NCI-H1694 (cell line): ENCODE results near the gene SELENOS.
"Not testable (repeated sequence)": the region's sequence is repeated elsewhere in the genome, so short reads cannot be mapped to it uniquely, and the experiment has no call there.

Source experiments
- DNase-seq: peaks from one replicate; lab custom pipeline; 2025; lab: John Stamatoyannopoulos, UW

Gene SELENOS

DNA sequence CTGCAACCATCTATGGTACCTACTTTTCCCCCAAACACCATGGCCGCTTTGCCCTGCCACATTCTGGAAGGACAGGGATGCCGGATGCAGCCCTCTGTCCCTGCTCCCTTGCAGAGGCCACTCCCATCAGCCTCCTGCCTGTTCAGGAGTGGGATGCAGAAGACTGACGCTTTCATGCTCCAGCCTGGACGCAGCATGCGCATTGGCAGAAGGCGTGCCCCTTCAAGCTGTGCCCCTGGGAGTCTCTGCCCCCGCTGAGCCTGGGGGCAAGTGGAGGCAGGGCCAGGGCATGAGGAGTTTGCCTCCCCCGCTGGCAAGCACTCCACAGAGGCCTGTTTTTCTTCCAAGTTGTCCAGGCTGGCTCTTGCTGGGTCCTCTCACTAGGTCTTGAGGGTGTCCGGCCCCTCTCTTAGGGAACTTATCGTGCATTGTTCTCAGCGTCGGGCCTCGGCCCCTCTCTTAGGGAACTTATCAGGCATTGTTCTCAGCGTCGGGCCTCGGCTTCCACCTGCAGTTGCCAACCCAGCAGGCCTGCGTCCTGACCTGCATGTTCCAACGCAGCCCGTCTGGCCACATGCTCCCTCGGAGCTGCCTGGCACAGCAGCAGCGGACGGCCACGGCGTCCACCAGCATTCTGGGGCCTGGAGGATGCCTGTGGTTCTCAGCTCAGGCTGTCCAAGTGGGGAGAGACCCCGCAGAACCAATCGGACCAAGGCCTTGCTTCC lies 32.3 kb upstream of the SELENOS start:
- DNase-seq, result no peak

- no peak for DNase-seq
Measured at GRCh38 chr15:101308604-101309435, 31.5 kb upstream of the SELENOS start.

- no peak for DNase-seq
Measured at GRCh38 chr15:101307897-101308603, 30.8 kb upstream of the SELENOS start.

DNA sequence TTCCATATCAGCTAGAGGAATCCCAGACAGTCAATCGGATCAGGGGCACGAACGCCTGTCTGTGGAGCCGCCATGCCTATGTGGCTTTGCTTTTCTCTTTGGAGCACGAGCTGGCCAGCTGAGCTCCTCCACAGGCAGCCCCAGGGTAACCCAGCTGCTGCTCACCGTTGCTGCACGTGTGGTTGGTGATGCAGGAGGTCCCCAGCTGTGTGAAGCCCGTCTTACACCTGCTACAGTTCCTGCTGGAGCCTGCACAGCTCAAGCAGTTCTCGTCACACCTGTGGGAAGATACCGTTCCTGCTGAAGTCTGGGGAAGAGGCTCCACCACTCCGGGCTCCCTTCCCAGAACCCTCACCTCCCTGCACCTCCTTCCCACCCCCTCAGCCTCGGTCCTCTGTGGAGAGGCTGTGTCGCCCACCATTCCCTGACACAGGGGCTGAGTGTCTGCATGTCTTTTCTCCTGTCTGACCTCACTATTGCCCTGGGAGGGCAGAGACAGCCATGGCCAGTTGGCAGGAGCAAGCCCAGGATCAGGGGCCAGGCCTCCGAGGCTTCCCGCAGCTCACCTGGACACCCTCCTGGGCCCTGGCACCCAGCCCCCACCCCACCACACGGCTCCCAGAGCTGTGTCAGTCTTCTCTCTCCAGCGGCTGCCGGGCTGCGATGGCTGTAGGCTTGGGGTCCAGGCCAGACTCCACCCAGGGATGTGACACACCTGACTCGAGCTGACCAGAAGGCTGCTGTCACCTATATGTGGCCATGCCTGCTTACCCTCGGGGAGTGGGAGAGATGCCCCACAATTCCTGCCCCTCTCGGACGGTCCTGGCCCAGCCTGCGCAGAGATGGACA lies 30.0 kb upstream of the SELENOS start:
- DNase-seq, result no peak

DNA sequence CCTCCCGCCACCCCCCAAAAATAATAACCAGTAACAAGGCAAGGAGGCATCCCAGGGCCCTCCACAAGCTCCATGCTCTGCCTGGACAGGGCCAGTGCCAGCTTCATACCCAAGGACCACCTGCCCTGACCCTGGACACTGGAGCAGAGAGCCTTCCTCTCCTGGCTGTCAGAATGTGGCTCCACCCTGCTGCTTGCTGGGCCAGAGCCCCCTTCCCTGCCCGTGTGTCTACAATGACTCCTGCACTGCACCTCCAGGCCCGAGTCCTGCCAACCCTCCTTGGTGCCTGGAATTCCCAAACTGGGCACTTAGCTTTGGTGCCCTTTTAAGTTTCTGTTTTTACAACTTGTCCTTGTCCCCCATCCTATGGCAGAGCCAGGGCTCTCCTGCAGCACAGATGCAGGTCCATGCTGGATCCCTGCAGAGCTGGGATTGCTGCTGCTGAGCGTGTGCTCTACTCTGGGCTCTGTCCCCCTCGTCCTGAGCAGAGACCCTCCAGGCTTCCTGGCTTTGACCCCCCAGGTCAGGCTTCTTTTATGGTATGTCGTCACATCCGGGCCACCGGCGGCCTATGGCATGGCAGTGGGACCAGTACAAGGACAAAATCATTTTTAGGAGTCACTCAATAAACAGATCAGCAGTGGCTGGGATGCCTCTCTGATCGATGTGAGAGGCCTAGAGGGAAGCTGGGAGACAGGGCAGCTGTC lies 29.2 kb upstream of the SELENOS start:
- DNase-seq, result no peak

DNA sequence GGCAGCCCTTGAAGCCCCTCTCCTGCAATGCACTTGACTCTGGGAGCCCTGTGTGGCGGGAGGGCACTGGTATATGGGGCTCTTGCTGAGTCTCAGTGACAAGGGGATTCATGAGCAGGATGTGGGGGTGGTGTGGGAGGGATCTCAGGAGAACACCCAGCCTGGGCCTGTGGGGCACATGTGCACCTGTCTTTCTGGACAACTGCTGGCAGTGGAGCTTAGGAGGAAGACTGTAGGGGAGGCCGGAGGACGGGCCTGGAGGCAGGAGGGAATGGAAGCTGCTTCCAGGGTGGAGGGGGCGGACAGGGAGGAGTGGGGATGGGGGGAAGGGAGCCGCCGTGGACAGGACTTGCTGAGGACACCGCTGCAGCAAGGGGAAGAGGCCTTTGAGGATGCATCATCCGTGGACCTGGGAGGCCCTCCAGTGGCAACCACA lies 28.6 kb upstream of the SELENOS start:
- DNase-seq, result no peak

- DNase-seq, result no peak
Measured at GRCh38 chr15:101303408-101303807, 26.1 kb upstream of the SELENOS start.

GRCh38 chr15:101296418-101297405 lies 19.4 kb upstream of the SELENOS start:
- no peak for DNase-seq

- no peak for DNase-seq
Measured at GRCh38 chr15:101295607-101296161, 18.4 kb upstream of the SELENOS start.

- peak; percentile 84 for DNase-seq
Measured at GRCh38 chr15:101294731-101295606, 17.7 kb upstream of the SELENOS start, which contains the start of gene SNRPA1. TSS of gene SNRPA1 (minus strand) at chr15:101295248. CDS start at chr15:101295178, 70 bp downstream.

DNA sequence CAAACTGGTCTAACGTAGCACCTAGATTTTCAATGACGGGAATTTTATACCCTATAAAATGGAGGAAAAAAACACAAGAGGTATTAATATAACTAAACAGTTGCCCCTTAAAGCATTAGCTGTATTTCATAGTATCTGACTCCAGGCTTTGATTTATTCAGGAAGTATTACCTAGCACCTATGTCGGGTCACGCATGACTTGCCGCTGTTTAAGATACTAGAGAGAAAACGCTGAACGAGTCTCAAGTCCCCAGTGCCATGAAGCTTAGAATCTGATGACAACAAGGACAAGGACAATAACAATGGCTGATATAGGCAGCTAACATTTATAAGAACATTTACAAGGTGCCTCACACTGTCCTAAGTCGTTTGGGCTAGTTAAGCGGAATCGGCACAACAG lies 15.8 kb upstream of the SELENOS start:
- DNase-seq, result no peak

DNA sequence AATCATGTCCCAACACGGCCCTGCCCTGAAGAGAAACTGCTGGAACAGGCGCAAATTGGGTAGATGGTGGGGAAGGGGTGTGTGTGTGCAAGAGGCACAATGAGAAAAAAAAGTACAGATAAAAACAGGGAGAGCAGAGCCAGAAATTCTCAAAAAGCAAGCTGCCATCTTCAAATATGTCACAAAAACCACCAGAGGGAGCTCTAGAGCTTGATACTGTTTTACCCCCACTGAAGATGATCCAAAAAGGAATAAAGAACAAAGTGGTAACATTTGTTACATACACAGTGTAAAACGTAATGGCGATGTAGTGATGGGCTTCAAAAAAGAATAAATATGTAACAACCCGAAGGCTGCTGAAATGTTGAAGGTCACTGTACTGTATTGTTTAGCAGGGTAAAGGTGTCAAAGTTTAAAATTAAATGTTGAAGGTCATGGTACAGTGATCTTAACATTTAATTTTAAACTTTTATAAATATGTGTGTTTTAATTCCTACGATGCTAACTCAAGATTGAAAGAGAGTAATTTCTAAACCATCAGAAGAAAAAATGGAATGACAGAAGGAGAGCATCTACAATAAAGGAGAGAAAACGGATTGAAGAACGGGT lies 11.7 kb upstream of the SELENOS start:
- peak; percentile 26 for DNase-seq

- DNase-seq, result not testable (repeated sequence)
Measured at GRCh38 chr15:101287342-101287741, 10.1 kb upstream of the SELENOS start.

DNA sequence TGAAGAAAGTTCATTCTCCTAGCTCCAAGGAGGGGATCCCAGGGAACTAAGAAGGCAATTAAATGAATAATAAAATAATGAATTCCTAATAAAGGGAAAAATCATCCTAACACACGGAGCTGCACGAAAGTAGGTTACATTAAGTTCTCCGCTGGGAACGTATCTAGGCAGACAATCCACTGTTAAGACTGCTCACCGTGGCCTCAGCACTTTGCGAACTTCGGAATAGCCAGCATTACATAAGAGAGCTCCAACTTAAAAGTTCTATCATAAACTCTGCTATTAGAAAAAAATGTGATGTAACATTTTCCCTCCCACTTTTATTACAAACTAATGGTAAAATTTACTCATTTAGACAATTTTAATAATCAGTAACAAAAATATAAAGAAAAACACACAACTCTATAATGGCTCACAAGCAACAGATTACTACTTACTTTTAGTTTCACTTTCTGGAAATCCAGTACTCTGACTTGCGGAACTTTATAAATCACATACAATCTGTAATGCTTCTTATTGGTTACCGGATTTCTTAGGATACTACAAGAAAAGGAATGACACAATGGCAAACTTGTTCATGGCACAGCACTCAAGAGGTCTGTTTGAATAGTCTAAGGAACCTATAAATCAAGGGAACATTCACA lies 9.3 kb upstream of the SELENOS start:
- no peak for DNase-seq

DNA sequence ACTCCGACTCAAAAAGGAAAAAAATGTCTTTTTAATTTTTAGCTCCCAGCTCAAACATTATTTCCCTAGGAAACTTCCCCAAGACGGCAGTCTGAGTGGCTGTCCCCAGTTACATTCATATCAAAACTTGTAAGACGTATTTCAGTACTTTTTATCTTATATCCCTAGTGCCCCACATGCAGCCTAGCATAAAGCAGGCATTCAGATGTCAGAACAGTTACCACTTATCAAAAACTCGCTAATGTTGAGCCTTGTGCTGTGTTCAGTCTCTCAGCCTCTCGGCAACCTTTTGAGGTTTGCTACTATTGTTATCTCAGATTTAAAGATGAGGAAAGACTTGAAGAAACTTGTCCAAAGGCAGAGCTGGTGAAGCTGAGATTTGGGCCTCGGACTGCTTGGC lies 6.6 kb upstream of the SELENOS start:
- no peak for DNase-seq

DNA sequence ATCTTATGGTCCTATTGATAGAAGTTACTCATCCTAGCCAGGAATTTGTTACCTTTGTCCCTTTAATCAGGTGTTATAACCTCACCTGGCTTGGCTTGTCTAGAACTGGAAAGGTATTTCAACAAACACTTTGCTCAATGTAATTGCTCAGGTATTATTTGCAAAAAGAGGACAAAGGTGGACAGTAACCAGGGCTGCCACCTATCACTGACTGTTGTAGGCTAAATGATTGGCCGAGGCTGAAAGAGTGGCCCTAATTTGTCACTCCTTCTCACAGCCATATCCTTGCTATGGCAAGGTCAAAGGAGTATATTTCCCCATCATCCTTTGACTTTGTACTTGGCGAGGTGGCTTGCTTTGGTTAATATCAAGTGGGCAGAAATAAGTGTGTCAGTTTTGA lies 2.7 kb upstream of the SELENOS start:
- no peak for DNase-seq

DNA sequence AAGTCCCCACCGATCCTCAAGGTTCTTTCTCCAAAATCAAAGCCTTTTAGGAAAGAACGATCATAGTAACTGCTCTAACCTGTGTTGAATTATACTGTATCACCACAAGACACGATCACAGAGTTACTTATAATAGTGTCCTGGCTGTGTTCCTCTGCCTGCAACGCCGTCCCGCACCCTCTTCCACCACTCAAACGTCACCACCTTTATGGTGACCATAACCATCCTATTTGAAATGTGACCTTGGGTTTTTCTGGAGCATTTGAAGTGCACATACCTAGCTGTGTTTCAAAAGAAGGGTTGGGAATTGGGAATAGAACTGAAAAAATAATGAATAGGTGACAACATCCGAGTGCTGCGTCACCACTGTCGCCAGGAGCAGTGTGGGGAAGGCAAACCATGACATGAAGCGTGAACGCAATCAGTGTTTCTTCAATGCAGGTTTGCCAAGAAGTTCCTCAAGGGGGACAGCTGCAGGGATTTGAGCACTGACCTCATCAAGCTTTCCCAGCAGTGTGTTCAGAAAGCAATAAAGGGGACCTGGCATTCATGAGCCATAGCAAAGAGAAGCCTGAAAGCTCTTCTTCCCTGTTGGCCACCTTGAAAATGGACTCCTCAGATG lies 769 bp upstream of the SELENOS start:
- DNase-seq, result no peak
